ENCODE results near the gene PDE8A.
"Not testable (repeated sequence)": the region's sequence is repeated elsewhere in the genome, so short reads cannot be mapped to it uniquely, and the experiment has no call there.

Gene PDE8A

DNA sequence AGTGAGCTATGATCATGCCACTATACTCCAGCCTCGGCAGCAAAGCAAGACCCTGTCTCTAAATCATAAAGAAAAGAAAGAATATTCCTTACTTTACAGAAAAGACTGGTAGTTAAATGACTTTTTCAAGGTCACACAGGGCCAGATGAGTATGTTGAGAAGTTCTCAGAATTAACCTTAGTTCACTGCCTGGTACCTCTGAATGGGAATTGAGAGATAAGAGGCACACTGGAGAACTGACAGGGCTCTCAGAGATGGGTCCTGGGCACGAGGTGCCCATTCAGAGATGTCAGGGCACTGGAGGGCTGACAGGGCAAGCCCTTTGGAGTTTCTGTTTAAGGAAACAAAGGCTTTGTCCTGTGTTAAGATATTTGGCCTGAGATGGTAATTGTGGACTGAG lies 157.7 kb downstream of the PDE8A start:
- no peak for DNase-seq

DNA sequence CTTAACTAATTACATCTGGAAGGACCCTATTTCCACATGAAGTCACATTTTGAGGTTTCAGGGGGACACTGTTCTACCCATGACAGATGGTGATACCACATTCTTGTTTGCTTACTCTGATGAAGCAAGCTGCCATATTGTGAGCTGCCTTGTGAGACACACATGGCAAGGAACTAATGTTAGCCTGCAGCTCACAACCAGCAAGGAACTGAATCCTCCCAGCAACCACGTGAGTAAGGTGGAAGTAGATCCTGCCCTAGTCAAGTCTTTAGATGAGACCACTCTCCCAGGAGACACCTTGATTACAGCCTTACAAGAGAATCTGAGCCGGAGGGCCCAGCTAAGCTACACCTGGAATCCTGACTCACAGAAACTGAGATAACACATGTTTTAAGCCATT lies 160.1 kb downstream of the PDE8A start:
- no peak for DNase-seq

DNA sequence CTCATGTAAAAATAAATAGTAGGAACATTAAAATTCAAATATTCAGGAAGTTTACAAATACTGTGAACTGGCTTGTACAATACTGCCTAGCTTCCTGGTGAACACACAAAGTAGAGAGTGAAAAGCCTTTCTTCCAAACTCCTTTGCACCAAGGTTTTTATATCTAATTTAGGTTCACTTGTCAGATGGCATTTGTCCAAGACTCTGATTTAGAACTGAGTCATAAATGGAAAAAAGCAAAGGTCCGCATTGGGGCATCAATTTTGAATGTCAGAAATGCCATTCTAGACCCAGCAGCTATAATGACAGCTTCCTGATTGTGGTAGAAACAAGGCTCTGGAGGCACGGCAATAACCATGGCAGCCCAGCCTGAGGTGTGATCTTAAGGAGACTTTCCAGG lies 160.7 kb downstream of the PDE8A start:
- no peak for DNase-seq

DNA sequence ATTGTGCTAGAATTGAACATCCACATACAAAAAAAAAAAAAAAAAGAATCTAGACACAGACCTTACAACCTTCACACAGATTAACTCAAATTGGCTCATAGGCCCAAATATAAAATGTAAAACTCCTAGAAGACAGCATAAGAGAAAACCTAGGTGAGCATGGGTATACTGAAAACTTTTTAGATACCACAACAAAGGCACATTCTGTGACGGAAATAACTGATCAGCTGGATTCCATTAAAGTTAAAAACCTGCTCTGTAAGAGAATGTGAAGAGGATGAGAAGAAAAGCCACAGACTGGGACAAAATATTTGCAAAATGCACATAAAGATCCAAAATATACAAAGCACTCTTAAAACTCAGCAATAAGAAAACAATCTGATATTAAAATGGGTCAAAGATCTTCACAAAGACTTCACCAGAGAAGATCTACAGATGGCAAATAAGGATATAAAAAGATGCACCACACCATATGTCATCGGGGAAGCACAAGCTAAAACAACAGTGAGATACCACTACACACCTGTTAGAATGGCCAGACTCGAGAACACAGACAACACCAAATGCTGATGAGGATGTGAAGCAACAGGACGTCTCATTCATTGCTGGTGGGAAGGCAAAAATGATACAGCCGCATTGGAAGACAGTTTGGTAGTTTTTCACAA lies 167.9 kb downstream of the PDE8A start:
- DNase-seq: no peak

DNA sequence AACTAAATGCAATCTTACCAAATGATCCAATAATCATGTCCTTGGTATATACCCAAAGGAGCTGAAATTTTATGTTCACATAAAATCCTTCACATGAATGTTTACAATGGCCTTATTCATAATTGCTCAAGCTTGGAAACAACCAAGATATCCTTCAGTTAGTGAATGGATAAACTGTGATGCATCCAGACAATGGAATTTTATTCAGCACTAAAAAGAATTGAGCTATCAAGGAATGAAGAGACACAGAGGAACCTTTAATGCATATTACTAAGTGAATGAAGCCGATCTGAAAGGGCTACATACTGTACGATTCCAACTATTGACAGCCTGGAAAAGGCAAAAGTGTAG lies 168.4 kb downstream of the PDE8A start:
- no peak for DNase-seq

DNA sequence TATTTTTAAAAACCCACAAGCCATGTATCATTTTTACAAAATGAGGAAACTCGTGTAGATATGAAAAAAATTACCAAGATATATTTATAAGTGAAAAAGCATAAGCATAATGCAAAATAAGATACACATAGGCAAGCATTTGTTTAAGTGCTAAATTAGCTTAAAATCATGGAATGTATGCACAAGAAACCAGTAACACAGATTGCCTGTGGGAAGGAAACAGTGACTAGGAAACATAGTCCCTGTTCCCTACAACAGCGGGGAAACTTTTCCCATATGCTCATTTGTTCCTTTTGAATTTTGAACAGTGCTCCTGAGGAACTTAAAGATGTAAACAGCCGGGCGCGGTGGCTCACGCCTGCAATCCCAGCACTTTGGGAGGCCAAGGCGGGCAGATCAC lies 169.5 kb downstream of the PDE8A start:
- DNase-seq: no peak

DNA sequence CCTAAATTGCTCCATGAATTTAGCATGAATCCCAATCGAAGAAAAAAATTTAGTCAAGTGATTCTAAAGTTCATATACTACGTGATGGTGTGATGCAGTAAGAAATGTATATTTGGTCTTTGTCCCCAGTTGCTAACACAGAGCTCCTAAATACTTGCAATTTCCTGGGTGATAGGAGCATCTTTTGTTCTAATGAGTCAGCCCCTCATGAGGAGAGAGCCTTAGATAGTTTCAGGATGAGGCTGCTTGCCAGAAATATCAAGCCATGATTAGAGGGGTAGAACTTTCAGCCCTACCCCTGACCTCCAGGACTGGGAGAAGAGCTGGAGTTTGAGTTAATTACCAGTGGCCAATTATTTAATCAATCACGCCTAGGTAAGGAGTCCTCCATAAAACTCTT lies 170.2 kb downstream of the PDE8A start:
- no peak for DNase-seq

DNA sequence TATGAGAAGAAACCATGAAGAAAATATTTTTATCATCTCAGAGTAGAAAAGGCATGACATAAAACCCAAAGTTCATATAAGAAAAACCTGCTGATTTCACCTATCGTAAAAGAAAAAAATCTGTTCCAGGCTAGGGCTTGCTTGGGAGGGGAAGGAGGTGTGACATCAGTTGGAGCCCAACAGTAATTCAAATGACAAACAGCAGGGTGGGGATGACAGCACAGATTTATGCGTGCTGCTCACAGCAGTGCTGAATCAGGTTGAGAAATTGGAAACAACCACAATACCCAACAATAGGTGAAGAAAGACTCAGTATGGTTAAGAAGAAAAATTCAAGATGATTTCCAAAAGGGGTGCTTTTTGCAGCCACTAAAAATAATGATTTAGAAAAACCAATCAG lies 172.4 kb downstream of the PDE8A start:
- DNase-seq: no peak

DNA sequence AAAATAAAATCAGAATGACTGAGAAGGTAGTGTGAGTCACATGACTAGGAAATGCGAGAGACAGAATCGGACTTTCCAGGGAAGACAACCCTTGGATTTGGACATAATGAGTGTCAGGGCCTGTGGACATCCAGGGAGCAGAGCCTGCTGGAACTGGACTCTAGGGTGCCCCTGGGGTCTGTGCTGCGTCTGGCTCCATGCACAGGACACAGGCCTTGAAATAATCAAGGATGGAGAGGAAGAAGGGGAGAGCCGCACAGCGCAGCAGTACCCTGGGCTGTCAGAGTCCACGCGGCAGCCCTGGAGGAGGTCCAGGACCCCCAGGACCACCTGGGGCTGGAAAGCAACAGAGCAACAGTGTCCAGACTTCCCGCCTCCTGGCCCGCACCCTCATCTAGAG lies 173.7 kb downstream of the PDE8A start:
- DNase-seq: no peak

DNA sequence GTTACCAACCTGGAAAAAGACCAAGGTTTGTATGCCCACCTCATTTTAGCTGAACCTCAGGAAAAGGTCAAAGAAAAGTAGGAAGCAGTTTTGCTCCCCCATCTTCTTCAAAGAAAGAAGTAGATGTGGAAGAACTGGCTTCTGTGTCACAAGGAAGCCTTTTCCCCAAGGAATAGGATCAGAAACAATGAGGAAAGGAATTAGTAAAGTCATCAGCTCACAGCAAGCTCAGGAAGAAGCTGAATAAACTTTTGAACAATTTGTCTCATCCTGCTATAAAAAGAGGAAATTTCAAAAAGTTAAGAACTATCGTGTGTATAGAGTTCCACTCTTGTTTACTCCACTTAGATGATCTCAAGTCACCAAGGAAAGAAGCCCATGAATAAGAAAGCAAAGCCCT lies 174.2 kb downstream of the PDE8A start:
- no peak for DNase-seq

DNA sequence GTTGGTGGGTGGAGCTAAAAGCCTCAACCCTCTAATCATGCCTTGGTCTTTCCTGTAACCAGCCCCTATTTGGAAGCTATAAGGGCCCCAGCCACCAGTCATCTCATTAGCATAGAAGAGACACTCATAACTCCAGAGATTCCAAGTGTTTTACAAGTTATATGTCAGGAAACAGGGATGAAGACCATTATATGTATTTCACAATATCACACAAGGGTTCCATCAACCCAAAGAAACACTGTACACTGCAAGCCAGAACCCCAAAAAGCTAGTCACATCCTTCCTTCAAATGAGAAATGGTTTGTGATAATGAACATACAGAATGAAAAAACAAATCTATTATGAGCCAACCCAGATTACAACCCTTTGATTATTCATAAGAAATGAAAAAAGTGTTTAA lies 175.7 kb downstream of the PDE8A start:
- no peak for DNase-seq

DNA sequence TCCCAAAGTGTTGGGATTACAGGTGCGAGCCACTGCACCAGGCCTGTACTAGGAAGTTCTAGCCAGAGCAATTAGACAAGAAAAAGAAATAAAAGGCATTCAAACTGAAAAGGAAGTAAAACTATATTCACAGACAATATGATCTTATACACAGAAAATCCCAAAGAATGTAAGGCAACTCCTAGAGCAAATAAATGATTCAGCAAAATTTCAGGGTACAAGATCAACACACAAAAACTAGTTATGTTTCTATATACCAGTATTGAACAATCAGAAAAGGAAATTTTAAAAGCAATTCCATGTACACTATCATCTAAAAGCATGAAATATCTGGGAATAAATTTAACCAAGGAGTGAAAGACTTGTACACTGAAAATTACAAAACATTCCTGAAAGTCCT lies 180.6 kb downstream of the PDE8A start:
- DNase-seq: no peak

DNA sequence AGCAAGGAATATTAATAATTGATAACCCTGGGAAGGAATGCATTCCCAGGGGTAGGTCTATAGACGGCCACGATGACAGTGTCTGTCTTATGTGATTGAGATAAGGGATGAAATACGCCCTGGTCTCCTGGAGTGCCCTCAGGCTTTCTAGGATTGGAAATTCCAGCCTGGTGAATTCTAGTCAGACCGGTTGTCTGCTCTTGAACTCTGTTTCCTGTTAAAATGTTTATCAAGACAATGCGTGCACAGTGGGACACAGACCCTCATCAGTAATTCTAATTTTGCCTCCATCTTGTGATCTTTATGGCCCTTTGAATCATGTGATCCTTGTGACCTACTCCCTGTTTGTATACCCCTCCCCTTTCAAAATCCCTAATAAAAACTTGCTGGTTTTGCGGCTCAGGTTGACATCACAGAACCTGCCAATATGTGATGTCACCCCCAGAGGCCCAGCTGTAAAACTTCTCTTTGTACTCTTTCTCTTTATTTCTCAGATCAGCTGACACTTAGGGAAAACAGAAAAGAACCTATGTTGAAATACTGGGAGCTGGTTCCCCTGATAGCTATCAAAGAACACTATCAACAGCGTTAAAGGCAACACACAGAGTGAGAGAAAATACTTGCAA lies 183.3 kb downstream of the PDE8A start:
- DNase-seq: no peak

DNA sequence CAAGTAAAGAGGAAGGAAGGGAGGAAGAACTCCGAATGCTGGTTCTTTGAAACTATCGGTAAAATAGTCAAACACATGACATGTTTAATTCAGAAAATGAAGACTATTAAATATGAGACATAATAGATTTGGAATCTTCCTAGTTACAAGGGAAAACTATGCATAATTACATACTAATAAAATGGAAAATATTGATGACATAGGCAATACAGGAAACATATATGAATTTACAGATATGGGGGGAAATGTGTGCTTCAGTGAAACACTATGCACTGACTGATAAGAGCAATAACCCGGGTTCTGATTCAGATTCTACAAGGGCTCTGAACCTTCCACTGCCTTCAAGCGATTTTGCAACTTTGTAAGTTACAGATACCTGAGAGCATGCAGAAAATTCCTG lies 185.9 kb downstream of the PDE8A start:
- no peak for DNase-seq

DNA sequence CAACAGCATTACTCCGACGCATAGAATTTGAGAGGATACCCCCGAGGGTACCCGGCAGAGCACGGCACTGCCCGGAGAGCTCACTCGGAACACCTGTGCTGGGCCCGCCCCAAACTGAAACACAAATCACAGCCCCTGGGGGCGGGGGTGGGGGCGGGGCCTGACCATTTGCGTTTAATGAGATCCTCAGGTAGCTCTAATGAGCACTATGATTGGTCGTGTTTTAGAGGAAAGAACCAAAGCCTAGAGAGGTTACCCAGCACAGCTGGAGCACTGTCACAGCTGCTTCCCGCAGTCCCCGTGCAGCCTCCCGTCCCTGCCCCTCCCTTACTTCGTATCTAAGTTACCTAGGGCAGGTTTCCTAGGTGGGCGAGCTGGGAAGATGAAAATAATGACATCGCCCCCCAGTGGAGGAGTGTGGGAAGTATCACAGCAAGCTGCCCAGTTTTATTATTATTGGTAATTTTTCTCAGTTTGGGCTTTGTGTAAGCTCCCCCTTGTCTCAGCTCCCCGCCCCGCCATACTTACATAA lies 187.1 kb downstream of the PDE8A start:
- peak; percentile 16 to 50 for DNase-seq

DNA sequence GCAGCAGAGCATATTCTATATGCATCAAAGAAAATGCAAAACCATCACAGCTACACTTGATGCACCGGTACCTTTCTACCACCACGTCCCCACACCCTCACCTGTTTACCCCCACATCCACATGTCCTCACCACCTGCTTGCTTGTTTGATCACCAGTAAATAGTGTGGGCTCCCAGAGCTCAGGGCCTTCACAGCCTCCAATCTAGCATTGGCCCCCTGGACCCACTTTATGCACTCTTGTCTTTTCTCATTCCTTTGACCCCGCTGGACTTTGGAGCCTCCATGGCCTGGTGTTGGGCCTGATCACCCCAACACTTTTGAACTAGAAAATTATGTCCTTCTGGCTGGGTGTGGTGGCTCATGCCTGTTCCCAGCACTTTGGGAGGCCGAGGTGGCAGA lies 190.1 kb downstream of the PDE8A start:
- no peak for DNase-seq

DNA sequence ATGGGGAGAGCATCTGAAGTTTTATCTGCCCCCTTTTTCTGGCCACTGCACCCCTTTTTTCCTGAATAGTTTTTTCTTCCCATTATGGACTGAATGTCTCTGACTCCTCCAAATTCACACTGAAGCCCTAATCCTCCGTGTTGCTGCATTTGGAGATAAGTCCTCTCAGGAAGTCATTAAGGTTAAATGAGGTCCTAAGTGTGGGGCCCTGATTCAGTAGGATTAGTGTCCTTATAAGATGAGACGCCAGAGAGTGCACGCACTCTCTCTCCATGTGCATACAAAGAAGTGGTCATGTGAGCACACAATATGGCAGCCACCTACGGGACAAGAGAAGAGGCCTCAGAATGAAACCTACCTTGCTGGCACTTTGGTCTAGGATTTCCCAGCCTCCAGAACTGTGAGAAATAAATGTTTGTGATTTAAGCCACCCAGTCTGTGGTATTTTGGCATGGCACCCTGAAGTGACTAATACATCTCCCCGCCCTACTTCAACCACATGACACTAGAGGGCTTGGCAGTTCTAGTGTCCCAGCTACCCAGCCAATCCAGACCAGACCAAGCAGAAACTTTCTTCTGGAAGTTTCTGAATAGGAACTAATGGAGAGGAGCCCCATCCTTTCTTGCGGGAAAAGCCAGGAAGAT lies 191.3 kb downstream of the PDE8A start:
- DNase-seq: no peak

DNA sequence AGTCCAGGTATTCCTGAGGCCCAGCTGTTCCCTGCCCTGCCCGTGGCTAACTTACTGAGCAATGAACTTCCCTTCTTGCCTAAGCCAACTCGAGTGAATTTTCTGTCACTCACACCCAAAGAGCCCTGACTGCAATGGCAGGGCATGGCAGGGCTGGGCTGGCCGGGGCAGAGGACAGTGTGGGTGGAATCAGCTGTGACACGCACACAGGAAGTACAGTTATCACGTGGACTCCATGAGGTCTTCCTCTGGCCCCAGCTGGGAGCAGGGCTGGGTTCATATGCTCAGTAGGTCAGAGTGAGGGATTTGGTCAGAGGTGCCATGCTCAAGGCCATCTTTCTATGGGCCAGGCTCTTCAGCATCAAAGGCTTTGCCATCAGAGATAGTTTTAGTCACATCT lies 192.0 kb downstream of the PDE8A start:
- not testable (repeated sequence) for DNase-seq

DNA sequence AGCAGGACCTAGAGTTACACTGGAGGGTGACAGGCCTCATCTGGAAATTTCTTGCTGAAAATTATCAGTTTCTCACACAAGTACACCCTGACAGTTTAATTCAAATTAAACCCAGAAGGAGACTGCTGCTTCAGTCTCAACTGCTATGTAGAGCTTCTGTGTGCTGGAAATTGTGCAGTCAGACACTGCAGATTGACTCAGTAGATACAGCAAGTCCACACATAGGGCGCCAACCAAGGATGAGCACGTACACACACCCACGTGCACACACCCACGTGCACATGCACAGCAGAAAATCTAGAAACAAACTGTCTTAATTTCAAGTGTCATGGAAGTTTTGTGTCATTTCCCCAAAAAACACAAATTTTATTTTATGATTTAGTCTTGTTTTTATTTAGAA lies 192.9 kb downstream of the PDE8A start:
- no peak for DNase-seq

DNA sequence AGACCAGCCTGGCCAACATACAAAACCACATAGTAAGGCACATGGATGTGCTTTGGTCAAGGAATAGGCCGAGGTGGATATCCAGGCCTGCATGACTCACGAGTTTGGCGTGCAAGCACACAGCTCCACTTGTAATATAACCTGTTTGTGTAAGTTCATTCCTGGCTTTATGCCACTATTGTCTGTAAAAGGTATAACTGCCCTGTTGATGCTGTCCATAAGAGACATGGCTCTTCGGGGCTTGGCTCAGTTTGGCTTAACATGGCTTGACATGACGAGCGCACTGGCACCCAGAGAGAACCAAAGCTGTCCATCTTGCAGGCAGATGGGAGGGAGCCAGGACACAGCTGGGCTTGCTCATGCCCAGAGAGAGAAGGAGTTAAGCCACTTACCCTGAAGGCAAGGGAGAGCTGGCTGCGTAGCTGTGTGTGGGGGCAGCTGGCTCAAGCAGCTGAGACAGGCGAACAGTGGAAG lies 195.4 kb downstream of the PDE8A start:
- DNase-seq: not testable (repeated sequence)

DNA sequence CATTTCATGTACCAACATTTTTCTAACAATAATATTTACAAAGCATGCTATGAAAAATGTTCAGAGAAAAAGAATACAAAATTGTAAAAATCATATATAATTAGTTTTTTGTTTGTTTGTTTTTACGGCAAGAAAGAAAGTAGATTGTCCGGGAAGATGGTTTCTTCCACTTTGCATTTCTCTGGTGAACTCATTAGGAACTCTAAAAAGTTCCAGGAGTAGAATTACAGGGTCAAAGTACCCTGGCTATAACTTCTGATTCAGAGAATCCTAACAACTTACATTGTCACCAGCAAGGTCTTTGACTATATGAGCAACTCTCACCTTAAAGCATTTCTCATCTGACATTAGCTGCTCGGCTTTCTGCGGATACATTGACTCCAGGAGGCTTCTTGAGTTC lies 196.7 kb downstream of the PDE8A start:
- DNase-seq: no peak

DNA sequence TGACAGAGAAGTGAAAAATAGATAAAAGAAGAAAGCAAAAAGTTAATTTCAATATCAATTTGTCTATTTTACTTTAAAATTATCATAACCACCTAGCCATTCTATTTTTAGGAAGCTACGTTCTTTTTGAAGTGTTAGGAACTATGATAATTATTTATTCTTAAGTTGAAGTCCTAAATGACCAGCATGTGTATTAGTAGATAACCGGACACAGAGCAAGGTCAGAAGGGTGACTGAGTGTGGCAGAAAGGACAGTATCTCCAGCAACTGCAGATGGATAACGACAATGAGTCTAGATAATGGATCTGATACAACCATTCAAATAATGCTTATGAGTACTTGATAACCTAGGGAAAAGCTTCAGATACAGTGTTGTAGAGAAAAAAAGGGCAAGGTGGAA lies 198.0 kb downstream of the PDE8A start:
- no peak for DNase-seq

DNA sequence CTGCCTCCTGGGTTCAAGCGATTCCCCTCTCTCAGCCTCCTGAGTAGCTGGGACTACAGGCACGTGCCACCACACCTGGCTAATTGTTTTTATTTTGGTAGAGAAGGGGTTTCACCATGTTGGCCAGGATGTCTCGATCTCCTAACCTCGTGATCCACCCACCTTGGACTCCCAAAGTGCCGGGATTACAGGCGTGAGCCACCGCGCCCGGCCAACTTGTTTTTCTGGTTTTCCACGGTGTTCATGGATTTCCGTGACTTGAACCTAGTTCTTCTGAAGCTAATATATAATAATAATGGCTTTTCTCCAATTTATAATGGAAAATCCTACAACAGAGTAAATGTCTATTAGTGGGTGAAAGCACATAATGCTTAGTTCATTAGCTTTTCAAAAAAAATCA lies 203.7 kb downstream of the PDE8A start:
- DNase-seq: not testable (repeated sequence)

DNA sequence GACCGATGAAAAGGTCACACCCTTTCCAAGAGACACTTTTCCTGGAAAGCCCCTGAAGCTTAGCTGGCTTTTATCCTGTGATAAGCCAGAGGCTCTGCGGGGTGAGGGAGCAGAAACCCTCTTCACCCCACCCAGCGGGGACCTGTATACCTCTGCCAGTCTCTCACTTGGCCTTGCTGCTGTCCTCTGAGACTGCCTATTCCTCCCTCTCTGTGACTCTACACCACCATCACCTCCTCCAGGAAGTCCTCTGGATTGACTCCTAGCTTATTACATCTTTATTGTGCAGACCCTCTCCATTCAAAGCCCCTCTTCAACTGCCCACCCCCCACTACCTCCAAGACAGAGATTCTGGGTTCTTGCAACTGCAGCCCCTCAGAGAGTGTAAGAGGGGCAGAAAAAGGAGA lies 206.5 kb downstream of the PDE8A start:
- DNase-seq: not testable (repeated sequence)

Measured in CD4-positive, alpha-beta T cell treated with Interleukin-4 for 1 hour (primary cell).